ENCODE data around the gene CNTNAP2. TPM values are rescaled to one million over a fixed set of nuclear protein-coding genes. Genes with fewer than 3 reads are reported as not detected.

The CNTNAP2 gene
- total RNA-seq, 2 donors from 2014 or later, result 0.37 TPM; not detected in 1

- no peak for ATAC-seq
- H3K27ac Mint-ChIP-seq, result no peak overlapping the region
These were observed 2074.9 kb downstream of the CNTNAP2 start for GRCh38 chr7:148191391-148192065.

GRCh38 chr7:148192491-148192890, 2075.9 kb downstream of the CNTNAP2 start:
- Mint-ChIP-seq H3K27me3 (peaks cover 26% of the 10 kb centered on the region), H3K4me1 (no peaks in the 10 kb centered on the region), H3K36me3 (ENCODE audit: low read depth) (no peaks in the 10 kb centered on the region), H3K4me3 (no peak overlapping the region), H3K27ac (no peak overlapping the region)
- no peaks in the 10 kb centered on the region for H3K9me3 ChIP-seq (ENCODE audit: control insufficient read depth, low read length, poor library complexity, severe bottlenecking)
- ATAC-seq (no peak), DNase-seq (no peak)

More at GRCh38 chr7:148191391-148192065, 2074.9 kb downstream of the CNTNAP2 start:
- no peaks in the 10 kb centered on the region for H3K9me3 ChIP-seq (ENCODE audit: control insufficient read depth, low read length, poor library complexity, severe bottlenecking)
- no peak for DNase-seq
- Mint-ChIP-seq H3K36me3 (ENCODE audit: low read depth) (no peaks in the 10 kb centered on the region), H3K4me3 (no peak overlapping the region), H3K27me3 (peaks cover 23% of the 10 kb centered on the region), H3K4me1 (no peaks in the 10 kb centered on the region)

- Mint-ChIP-seq H3K4me1 (no peaks in the 10 kb centered on the region), H3K36me3 (ENCODE audit: low read depth) (peaks cover 2% of the 10 kb centered on the region), H3K27ac (no peak overlapping the region), H3K27me3 (peaks cover 37% of the 10 kb centered on the region), H3K4me3 (no peak overlapping the region)
- no peaks in the 10 kb centered on the region for H3K9me3 ChIP-seq (ENCODE audit: control insufficient read depth, low read length, poor library complexity, severe bottlenecking)
- ATAC-seq (no peak), DNase-seq (no peak)
These were observed 2085.4 kb downstream of the CNTNAP2 start for GRCh38 chr7:148201992-148202391.

GRCh38 chr7:148204639-148205304, 2088.2 kb downstream of the CNTNAP2 start:
- no peaks in the 10 kb centered on the region for H3K4me1 Mint-ChIP-seq
- peaks cover 6% of the 10 kb centered on the region for H3K36me3 Mint-ChIP-seq (ENCODE audit: low read depth)
- H3K27ac Mint-ChIP-seq, result no peak overlapping the region
- ATAC-seq, result no peak
- no peak overlapping the region for H3K4me3 Mint-ChIP-seq
- peaks cover 35% of the 10 kb centered on the region for H3K27me3 Mint-ChIP-seq
- no peaks in the 10 kb centered on the region for H3K9me3 ChIP-seq (ENCODE audit: control insufficient read depth, low read length, poor library complexity, severe bottlenecking)
- no peak for DNase-seq

GRCh38 chr7:148209643-148210190, 2093.1 kb downstream of the CNTNAP2 start:
- H3K4me1 Mint-ChIP-seq, result peaks cover 2% of the 10 kb centered on the region
- no peak for ATAC-seq
- H3K4me3 Mint-ChIP-seq, result no peak overlapping the region
- H3K36me3 Mint-ChIP-seq (ENCODE audit: low read depth), result peaks cover 6% of the 10 kb centered on the region
- no peak overlapping the region for H3K27ac Mint-ChIP-seq
- no peaks in the 10 kb centered on the region for H3K9me3 ChIP-seq (ENCODE audit: control insufficient read depth, low read length, poor library complexity, severe bottlenecking)
- DNase-seq, result no peak
- peaks cover 46% of the 10 kb centered on the region for H3K27me3 Mint-ChIP-seq

- H3K27me3 Mint-ChIP-seq, result peaks cover 51% of the 10 kb centered on the region
- H3K27ac Mint-ChIP-seq, result no peak overlapping the region
- H3K4me1 Mint-ChIP-seq, result peaks cover 2% of the 10 kb centered on the region
- ATAC-seq (no peak), DNase-seq (no peak)
- H3K9me3 ChIP-seq (ENCODE audit: control insufficient read depth, low read length, poor library complexity, severe bottlenecking), result no peaks in the 10 kb centered on the region
- peaks cover 6% of the 10 kb centered on the region for H3K36me3 Mint-ChIP-seq (ENCODE audit: low read depth)
- no peak overlapping the region for H3K4me3 Mint-ChIP-seq
These were observed 2094.3 kb downstream of the CNTNAP2 start for GRCh38 chr7:148210804-148211325.

GRCh38 chr7:148211740-148212151, 2095.1 kb downstream of the CNTNAP2 start:
- Mint-ChIP-seq H3K27ac (no peak overlapping the region), H3K36me3 (ENCODE audit: low read depth) (peaks cover 6% of the 10 kb centered on the region), H3K4me3 (no peak overlapping the region), H3K27me3 (peaks cover 49% of the 10 kb centered on the region), H3K4me1 (peaks cover 2% of the 10 kb centered on the region)
- H3K9me3 ChIP-seq (ENCODE audit: control insufficient read depth, low read length, poor library complexity, severe bottlenecking), result no peaks in the 10 kb centered on the region
- no peak for ATAC-seq
- DNase-seq, result no peak

GRCh38 chr7:148212731-148213130, 2096.1 kb downstream of the CNTNAP2 start:
- Mint-ChIP-seq H3K4me1 (peaks cover 2% of the 10 kb centered on the region), H3K4me3 (no peak overlapping the region), H3K27me3 (peaks cover 43% of the 10 kb centered on the region), H3K36me3 (ENCODE audit: low read depth) (peaks cover 2% of the 10 kb centered on the region), H3K27ac (no peak overlapping the region)
- DNase-seq, result no peak
- H3K9me3 ChIP-seq (ENCODE audit: control insufficient read depth, low read length, poor library complexity, severe bottlenecking), result no peaks in the 10 kb centered on the region
- no peak for ATAC-seq

GRCh38 chr7:148214101-148214500, 2097.5 kb downstream of the CNTNAP2 start:
- Mint-ChIP-seq H3K4me3 (no peak overlapping the region), H3K36me3 (ENCODE audit: low read depth) (peaks cover 2% of the 10 kb centered on the region), H3K27ac (no peak overlapping the region), H3K4me1 (peaks cover 2% of the 10 kb centered on the region), H3K27me3 (peaks cover 42% of the 10 kb centered on the region)
- no peak for DNase-seq
- ATAC-seq, result no peak
- no peaks in the 10 kb centered on the region for H3K9me3 ChIP-seq (ENCODE audit: control insufficient read depth, low read length, poor library complexity, severe bottlenecking)

- no peaks in the 10 kb centered on the region for H3K9me3 ChIP-seq (ENCODE audit: control insufficient read depth, low read length, poor library complexity, severe bottlenecking)
- H3K36me3 Mint-ChIP-seq (ENCODE audit: low read depth), result no peaks in the 10 kb centered on the region
- H3K4me3 Mint-ChIP-seq, result no peak overlapping the region
- H3K27me3 Mint-ChIP-seq, result peaks cover 15% of the 10 kb centered on the region
- ATAC-seq (no peak), DNase-seq (no peak)
- H3K4me1 Mint-ChIP-seq, result no peaks in the 10 kb centered on the region
- H3K27ac Mint-ChIP-seq, result no peak overlapping the region
These were observed 2102.0 kb downstream of the CNTNAP2 start for GRCh38 chr7:148218603-148219002.

GRCh38 chr7:148222721-148223120, 2106.1 kb downstream of the CNTNAP2 start:
- no peaks in the 10 kb centered on the region for H3K4me1 Mint-ChIP-seq
- no peak for ATAC-seq
- H3K9me3 ChIP-seq (ENCODE audit: control insufficient read depth, low read length, poor library complexity, severe bottlenecking), result no peaks in the 10 kb centered on the region
- peaks cover 8% of the 10 kb centered on the region for H3K27me3 Mint-ChIP-seq
- H3K4me3 Mint-ChIP-seq, result no peak overlapping the region
- DNase-seq, result no peak
- H3K36me3 Mint-ChIP-seq (ENCODE audit: low read depth), result peaks cover 2% of the 10 kb centered on the region
- no peak overlapping the region for H3K27ac Mint-ChIP-seq

- H3K9me3 ChIP-seq (ENCODE audit: control insufficient read depth, low read length, poor library complexity, severe bottlenecking), result no peaks in the 10 kb centered on the region
- Mint-ChIP-seq H3K27me3 (peaks cover 8% of the 10 kb centered on the region), H3K4me3 (no peak overlapping the region), H3K36me3 (ENCODE audit: low read depth) (peaks cover 2% of the 10 kb centered on the region), H3K27ac (no peak overlapping the region), H3K4me1 (no peaks in the 10 kb centered on the region)
- ATAC-seq (no peak), DNase-seq (no peak)
These were observed 2106.6 kb downstream of the CNTNAP2 start for GRCh38 chr7:148223160-148223559.

- H3K36me3 Mint-ChIP-seq (ENCODE audit: low read depth), result peaks cover 2% of the 10 kb centered on the region
- H3K9me3 ChIP-seq (ENCODE audit: control insufficient read depth, low read length, poor library complexity, severe bottlenecking), result no peaks in the 10 kb centered on the region
- DNase-seq, result no peak
- ATAC-seq, result no peak
- H3K4me1 Mint-ChIP-seq, result no peaks in the 10 kb centered on the region
- no peak overlapping the region for H3K4me3 Mint-ChIP-seq
- H3K27me3 Mint-ChIP-seq, result peaks cover 8% of the 10 kb centered on the region
- H3K27ac Mint-ChIP-seq, result no peak overlapping the region
These were observed 2107.1 kb downstream of the CNTNAP2 start for GRCh38 chr7:148223738-148224137.
